ENCODE results near the gene CTNNB1. TPM values are rescaled to one million over a fixed set of nuclear protein-coding genes. Genes with fewer than 3 reads are reported as not detected.

CTNNB1 gene
- total RNA-seq (2014; rRNA removed; shearing (Covaris generic)) = 434 and 487 TPM in 2 replicates

DNA sequence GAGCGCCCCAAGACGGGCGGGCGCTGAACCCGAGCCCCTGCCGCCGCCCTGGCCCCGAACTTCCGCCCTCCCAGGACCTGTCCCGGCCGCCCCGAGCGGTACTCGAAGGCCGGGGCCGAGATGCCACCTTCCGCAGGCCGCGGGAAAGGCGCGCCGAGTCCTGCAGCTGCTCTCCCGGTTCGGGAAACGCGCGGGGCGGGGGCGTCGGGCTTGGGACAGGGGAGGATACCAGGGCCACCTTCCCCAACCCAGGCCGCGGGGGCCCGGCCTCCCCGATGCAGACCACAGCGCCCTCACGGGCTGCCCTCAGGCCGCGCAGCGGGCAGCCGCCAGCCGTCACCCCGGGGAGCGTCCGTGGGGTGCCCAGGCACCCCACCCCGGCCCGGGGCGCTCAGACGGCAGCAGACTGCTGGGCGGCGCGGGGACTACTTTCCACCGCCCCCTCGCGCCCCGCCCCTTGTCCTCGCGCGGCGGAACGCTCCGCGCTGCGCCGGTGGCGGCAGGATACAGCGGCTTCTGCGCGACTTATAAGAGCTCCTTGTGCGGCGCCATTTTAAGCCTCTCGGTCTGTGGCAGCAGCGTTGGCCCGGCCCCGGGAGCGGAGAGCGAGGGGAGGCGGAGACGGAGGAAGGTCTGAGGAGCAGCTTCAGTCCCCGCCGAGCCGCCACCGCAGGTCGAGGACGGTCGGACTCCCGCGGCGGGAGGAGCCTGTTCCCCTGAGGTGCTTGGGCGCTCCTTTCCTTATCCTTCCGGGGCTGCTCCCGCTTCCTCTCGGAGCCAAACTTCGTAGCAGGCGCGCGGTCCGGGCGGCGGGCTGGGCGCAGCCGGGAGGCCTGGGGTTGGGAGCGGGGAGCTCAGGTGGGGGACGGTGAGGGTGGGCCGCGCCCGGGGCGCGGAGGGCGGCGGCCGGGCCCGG, at the start of gene CTNNB1:
Gene CTNNB1, plus strand, starts transcription at position 556 of the 916 bp plus-strand sequence. CDS start 24,564 bp downstream, outside the sequence.

Small RNAs within 50 kb of the gene (small RNA-seq; reads per million reads assigned to genes)
- not detected for gene MRPS31P1
